Neuronal stem cell (in vitro differentiated cells): ENCODE data around the gene CYSTM1.
A peak's percentile ranks its signal among the peaks of the same experiment; 100 is the strongest.

Experiments
- DNase-seq: peaks from one replicate; pipeline ENCODE4 v3.0.0-alpha.2; 2013; ENCODE audit warnings: low spot score
- H2AFZ ChIP-seq: one replicate; pipeline ENCODE4 v1.6.1; 2013; ENCODE audit warnings: mild to moderate bottlenecking, low read length, inconsistent platforms
- H2AK5ac ChIP-seq: 2 replicates; pipeline ENCODE4 v1.6.1; 2013; ENCODE audit warnings: low read depth, mild to moderate bottlenecking, inconsistent platforms, low read length, moderate library complexity, mixed read lengths
- H2BK120ac ChIP-seq: 2 replicates; pipeline ENCODE4 v1.6.1; 2013; ENCODE audit warnings: low read depth, mild to moderate bottlenecking, inconsistent platforms, low read length, moderate library complexity, mixed read lengths
- H2BK12ac ChIP-seq: one replicate; pipeline ENCODE4 v1.6.1; 2013; ENCODE audit warnings: low read length, inconsistent platforms
- H2BK15ac ChIP-seq: 2 replicates; pipeline ENCODE4 v1.6.1; 2013; ENCODE audit warnings: mild to moderate bottlenecking, low read length, inconsistent platforms, mixed read lengths
- H2BK5ac ChIP-seq: one replicate; pipeline ENCODE4 v1.6.1; 2013; ENCODE audit warnings: inconsistent platforms, mild to moderate bottlenecking, low read length, moderate library complexity
- H3K14ac ChIP-seq: one replicate; pipeline ENCODE4 v1.6.1; 2013; ENCODE audit warnings: low read length, inconsistent platforms
- H3K18ac ChIP-seq: 2 replicates; pipeline ENCODE4 v1.6.1; 2013; ENCODE audit warnings: low read length, inconsistent platforms
- H3K23ac ChIP-seq: 2 replicates; pipeline ENCODE4 v1.6.1; 2013; ENCODE audit warnings: low read depth, mild to moderate bottlenecking, mixed read lengths, low read length, inconsistent platforms; ENCODE audit not compliant: poor library complexity
- H3K27ac ChIP-seq: replicated peaks from 3 replicates; pipeline ENCODE4 v1.5.1; 2013; ENCODE audit warnings: low read length, inconsistent platforms
- H3K27me3 ChIP-seq, 3 experiments: 2 replicates each; pipeline ENCODE4 v1.6.1; 2013; ENCODE audit warnings: low read length in 3 of 3, mild to moderate bottlenecking in 2 of 3, inconsistent platforms in 1 of 3, low read depth in 1 of 3, mixed read lengths in 1 of 3, moderate library complexity in 1 of 3; ENCODE audit not compliant: control insufficient read depth in 3 of 3, insufficient read depth in 3 of 3
- H3K36me3 ChIP-seq, 2 donors: replicated peaks in 1 of 2; 2 replicates each; pipeline ENCODE4 v1.6.1; 2013; ENCODE audit warnings: low read length in 2 of 2; ENCODE audit not compliant: control insufficient read depth in 2 of 2, insufficient read depth in 2 of 2
- H3K4ac ChIP-seq: 2 replicates; pipeline ENCODE4 v1.6.1; 2013; ENCODE audit warnings: inconsistent platforms, mild to moderate bottlenecking, low read length, moderate library complexity
- H3K4me1 ChIP-seq, 2 donors: 1 replicate in 1 of 2; 2 replicates in 1 of 2; pipeline ENCODE4 v1.6.1; 2013; ENCODE audit warnings: low read length in 2 of 2, low read depth in 1 of 2; ENCODE audit not compliant: control insufficient read depth in 2 of 2, insufficient read depth in 1 of 2
- H3K4me2 ChIP-seq: one replicate; pipeline ENCODE4 v1.6.1; 2013; ENCODE audit warnings: mild to moderate bottlenecking, low read length, inconsistent platforms; ENCODE audit not compliant: insufficient read depth, poor library complexity, severe bottlenecking
- H3K4me3 ChIP-seq, 2 donors: 2 replicates each; pipeline ENCODE4 v1.5.1; 2013; ENCODE audit warnings: low read length in 2 of 2, mild to moderate bottlenecking in 2 of 2, inconsistent platforms in 1 of 2, moderate library complexity in 1 of 2
- H3K79me1 ChIP-seq: one replicate; pipeline ENCODE4 v1.6.1; 2013; ENCODE audit warnings: low read depth, mild to moderate bottlenecking, inconsistent platforms, low read length, moderate library complexity
- H3K9ac ChIP-seq: one replicate; pipeline ENCODE4 v1.6.1; 2013; ENCODE audit warnings: mild to moderate bottlenecking, low read depth, low read length, inconsistent platforms; ENCODE audit not compliant: poor library complexity
- H3K9me3 ChIP-seq, 2 donors: replicated peaks in 1 of 2; 2 replicates each; pipeline versions ENCODE3 to v1.6.1; 2013; ENCODE audit warnings: low read length in 2 of 2, mild to moderate bottlenecking in 2 of 2, inconsistent platforms in 1 of 2, low read depth in 1 of 2, mixed read lengths in 1 of 2, moderate library complexity in 1 of 2; ENCODE audit not compliant: control insufficient read depth in 2 of 2, insufficient read depth in 1 of 2
- H4K8ac ChIP-seq: one replicate; pipeline ENCODE4 v1.6.1; 2013; ENCODE audit warnings: low read depth, mild to moderate bottlenecking, inconsistent platforms, low read length, moderate library complexity
- H4K91ac ChIP-seq: one replicate; pipeline ENCODE4 v1.6.1; 2013; ENCODE audit warnings: low read length, low read depth, mild to moderate bottlenecking, inconsistent platforms; ENCODE audit not compliant: poor library complexity
- whole genome bisulfite sequencing, 2 donors: extraction: QIAGEN DNeasy Blood & Tissue Kit; methylation state at CpG; one replicate each; pipeline ENCODE4 v1.1.7; 2013; ENCODE audit warnings: missing lambda C conversion rate in 2 of 2, mixed read lengths in 1 of 2; ENCODE audit not compliant: insufficient read length in 2 of 2, insufficient replicate concordance in 1 of 2; ENCODE audit errors: extremely low coverage in 2 of 2; 5-methylcytosine and 5-hydroxymethylcytosine counted together

CYSTM1 gene

DNA sequence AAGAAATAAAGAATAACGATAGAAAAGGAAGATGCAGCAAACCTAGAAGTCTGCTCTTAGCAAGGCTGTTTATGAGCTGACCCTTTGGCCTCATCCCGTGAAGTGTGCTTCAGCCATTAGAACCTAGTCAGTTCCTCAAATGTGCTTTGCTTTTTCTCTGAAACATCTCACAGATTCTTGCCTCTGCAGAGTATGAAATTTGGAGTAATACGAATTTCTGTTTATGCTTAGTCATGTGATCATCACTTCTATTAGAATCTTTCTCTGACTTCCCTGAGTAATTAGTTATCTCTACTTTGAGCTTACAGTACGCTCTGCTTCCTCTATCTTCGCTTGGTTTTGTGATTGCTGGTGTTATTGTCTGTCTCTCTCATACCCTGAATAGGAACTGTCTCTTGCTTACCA lies 11.3 kb downstream of the CYSTM1 start:
- Histone ChIP-seq H4K8ac (no peak overlapping the region), H3K4me1 (peaks cover 8 to 17% of the 10 kb centered on the region in 2 donors), H3K9ac (no peak overlapping the region), H3K27me3 (no peaks in the 10 kb centered on the region), H3K4me3 (no peak overlapping the region), H3K9me3 (no peaks in the 10 kb centered on the region), H3K79me1 (peaks cover 4% of the 10 kb centered on the region), H2AK5ac (no peak overlapping the region), H3K36me3 (no peaks in the 10 kb centered on the region), H2AFZ (no peak overlapping the region), H3K14ac (no peak overlapping the region), H4K91ac (no peak overlapping the region), H2BK5ac (no peak overlapping the region), H2BK15ac (no peak overlapping the region), H3K4me2 (no peak overlapping the region), H3K4ac (no peak overlapping the region), H3K23ac (no peak overlapping the region), H2BK120ac (no peak overlapping the region), H3K18ac (no peak overlapping the region), H3K27ac (no peak overlapping the region), H2BK12ac (no peak overlapping the region)
- no CpG with 5 or more reads among the region's 5 CpGs for WGBS, 2 donors
- no peak for DNase-seq

DNA sequence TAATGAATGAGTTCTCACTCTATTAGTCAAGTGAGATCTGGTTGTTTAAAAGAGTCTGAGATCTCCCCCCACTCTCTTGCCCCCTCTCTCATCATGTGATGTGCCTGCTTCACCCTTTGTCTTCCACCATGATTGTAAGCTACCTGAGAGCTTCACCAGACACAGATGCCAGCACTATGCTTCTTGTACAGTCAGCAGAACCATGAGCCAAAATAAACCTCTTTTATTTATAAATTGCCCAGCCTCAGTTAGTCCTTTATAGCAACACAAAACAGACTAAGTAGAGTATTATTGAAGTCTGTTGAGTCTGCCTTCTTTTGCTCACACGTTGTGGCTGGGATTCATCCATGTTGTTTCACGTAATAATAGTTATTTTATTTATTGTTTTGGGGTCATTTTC lies 14.3 kb downstream of the CYSTM1 start:
- DNase-seq = no peak
- Histone ChIP-seq H3K4me2 (no peak overlapping the region), H3K23ac (no peak overlapping the region), H2BK5ac (no peak overlapping the region), H3K79me1 (no peaks in the 10 kb centered on the region), H3K14ac (no peak overlapping the region), H3K4me1 (peaks cover 7 to 11% of the 10 kb centered on the region in 2 donors), H2BK120ac (no peak overlapping the region), H4K91ac (no peak overlapping the region), H3K36me3 (no peaks in the 10 kb centered on the region), H3K27ac (no peak overlapping the region), H3K4ac (no peak overlapping the region), H2AFZ (no peak overlapping the region), H3K18ac (no peak overlapping the region), H3K9ac (no peak overlapping the region), H2BK12ac (no peak overlapping the region), H3K9me3 (no peaks in the 10 kb centered on the region), H2BK15ac (no peak overlapping the region), H3K27me3 (no peaks in the 10 kb centered on the region), H3K4me3 (no peak overlapping the region), H4K8ac (no peak overlapping the region), H2AK5ac (no peak overlapping the region)
- whole genome bisulfite sequencing, 2 donors = no CpG with 5 or more reads among the region's 2 CpGs

- no peaks in the 10 kb centered on the region for H3K79me1 ChIP-seq
- peaks cover 7 to 11% of the 10 kb centered on the region in 2 donors for H3K4me1 ChIP-seq
- H3K23ac ChIP-seq = no peak overlapping the region
- H2BK120ac ChIP-seq = no peak overlapping the region
- no peak overlapping the region for H4K91ac ChIP-seq
- no peak overlapping the region for H3K4me2 ChIP-seq
- H2BK12ac ChIP-seq = no peak overlapping the region
- H3K27ac ChIP-seq = peak overlapping the region; percentile 24
- no peaks in the 10 kb centered on the region for H3K9me3 ChIP-seq
- H2BK5ac ChIP-seq = no peak overlapping the region
- H2AFZ ChIP-seq = no peak overlapping the region
- no peak overlapping the region for H2BK15ac ChIP-seq
- no CpG with 5 or more reads among the region's 3 CpGs for WGBS, 2 donors
- no peak for DNase-seq
- no peak overlapping the region for H3K4ac ChIP-seq
- H2AK5ac ChIP-seq = no peak overlapping the region
- no peaks in the 10 kb centered on the region for H3K27me3 ChIP-seq
- H3K4me3 ChIP-seq = no peak overlapping the region
- H3K14ac ChIP-seq = no peak overlapping the region
- no peak overlapping the region for H3K18ac ChIP-seq
- H3K36me3 ChIP-seq = peaks cover 0 to 4% of the 10 kb centered on the region in 2 donors
- no peak overlapping the region for H3K9ac ChIP-seq
- H4K8ac ChIP-seq = no peak overlapping the region
Measured at GRCh38 chr5:140189977-140190871, 15.2 kb downstream of the CYSTM1 start.

DNA sequence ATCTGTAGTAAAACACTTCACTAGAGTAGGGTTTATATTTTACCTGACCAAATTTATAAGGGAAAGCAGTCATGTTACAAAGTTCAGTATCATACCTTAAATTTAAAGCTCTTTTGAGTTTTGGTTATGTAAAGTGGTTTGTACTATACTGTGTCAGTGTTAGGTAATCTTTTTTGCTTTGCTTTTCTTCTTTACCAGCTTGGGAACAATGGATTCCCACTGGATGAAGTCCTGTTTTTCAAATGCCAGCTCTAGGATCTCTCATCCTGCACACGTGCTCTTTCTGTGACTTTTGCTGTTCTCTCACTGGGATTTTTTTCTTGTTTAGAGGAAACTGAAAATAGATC lies 15.9 kb downstream of the CYSTM1 start:
- no peaks in the 10 kb centered on the region for H3K27me3 ChIP-seq
- H2BK120ac ChIP-seq = no peak overlapping the region
- no CpG with 5 or more reads among the region's 1 CpG for WGBS, 2 donors
- H4K91ac ChIP-seq = no peak overlapping the region
- peaks cover 0 to 4% of the 10 kb centered on the region in 2 donors for H3K36me3 ChIP-seq
- no peaks in the 10 kb centered on the region for H3K79me1 ChIP-seq
- no peak overlapping the region for H3K4me2 ChIP-seq
- H4K8ac ChIP-seq = no peak overlapping the region
- DNase-seq = no peak
- no peak overlapping the region for H3K4me3 ChIP-seq
- no peak overlapping the region for H3K23ac ChIP-seq
- no peak overlapping the region for H3K4ac ChIP-seq
- H3K4me1 ChIP-seq = peaks cover 7 to 11% of the 10 kb centered on the region in 2 donors
- H2BK15ac ChIP-seq = no peak overlapping the region
- H2AFZ ChIP-seq = no peak overlapping the region
- H3K18ac ChIP-seq = no peak overlapping the region
- no peak overlapping the region for H2AK5ac ChIP-seq
- H3K27ac ChIP-seq = no peak overlapping the region
- no peak overlapping the region for H2BK5ac ChIP-seq
- no peak overlapping the region for H3K14ac ChIP-seq
- H3K9ac ChIP-seq = no peak overlapping the region
- no peak overlapping the region for H2BK12ac ChIP-seq
- H3K9me3 ChIP-seq = no peaks in the 10 kb centered on the region
